GM21825 (cell line): ENCODE data around the gene ACVR1.

Experiments used
- ATAC-seq: cut with Tn5 transposase; IDR thresholded peaks from one replicate; pipeline ENCODE4 v1.9.1; 2021; ENCODE audit warnings: mild to moderate bottlenecking, moderate library complexity; ENCODE audit not compliant: unreplicated experiment

Gene ACVR1

GRCh38 chr2:157803476-157803875 lies 72.7 kb downstream of the ACVR1 start:
- ATAC-seq = no peak

GRCh38 chr2:157800838-157801495 lies 75.2 kb downstream of the ACVR1 start:
- ATAC-seq = no peak

DNA sequence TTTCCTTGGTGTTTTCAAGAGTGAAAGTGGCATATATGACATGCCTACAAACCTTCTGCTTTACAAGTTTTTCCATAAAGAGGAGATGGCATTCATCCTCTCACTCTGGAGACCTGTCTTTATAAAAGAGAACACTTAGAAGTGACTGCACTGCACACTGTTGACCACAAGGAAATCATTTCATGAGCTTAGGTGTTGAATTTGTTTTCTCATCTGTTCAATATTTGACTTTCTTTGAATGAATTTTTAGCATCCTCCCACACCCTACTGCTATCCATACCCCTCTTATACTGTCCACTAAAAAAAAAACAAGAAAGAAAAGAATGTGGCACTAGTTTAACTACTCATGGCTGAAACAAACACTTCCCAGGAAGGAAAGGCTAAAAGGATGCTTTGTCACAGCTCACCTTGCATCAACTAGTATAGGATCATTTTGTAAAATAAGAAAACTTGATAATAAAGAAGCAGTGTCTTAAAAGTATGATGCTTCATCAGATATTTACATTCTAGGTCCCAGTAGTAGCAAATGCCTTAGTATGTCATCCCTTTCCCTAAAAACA lies 83.0 kb downstream of the ACVR1 start:
- no peak for ATAC-seq

GRCh38 chr2:157792335-157793052 lies 83.6 kb downstream of the ACVR1 start:
- no peak for ATAC-seq

DNA sequence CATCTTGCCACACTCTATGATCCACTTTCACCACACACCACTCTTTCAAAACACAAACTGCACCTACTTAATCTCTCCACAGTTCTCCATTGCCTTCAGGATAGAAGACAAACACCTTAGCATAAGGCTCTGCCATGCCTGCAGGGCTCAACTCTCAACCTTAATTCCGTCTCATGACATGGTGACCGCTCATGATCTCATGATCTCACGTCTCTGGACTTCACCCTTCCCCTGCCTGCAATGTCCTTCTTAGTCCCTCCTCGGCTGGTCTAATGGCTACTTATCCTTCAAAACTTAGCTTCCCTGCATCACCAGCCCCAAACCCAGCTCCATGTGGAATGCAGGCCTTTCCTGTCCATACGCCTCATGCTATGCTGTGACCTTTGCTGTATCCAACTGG lies 85.3 kb downstream of the ACVR1 start:
- ATAC-seq = no peak

DNA sequence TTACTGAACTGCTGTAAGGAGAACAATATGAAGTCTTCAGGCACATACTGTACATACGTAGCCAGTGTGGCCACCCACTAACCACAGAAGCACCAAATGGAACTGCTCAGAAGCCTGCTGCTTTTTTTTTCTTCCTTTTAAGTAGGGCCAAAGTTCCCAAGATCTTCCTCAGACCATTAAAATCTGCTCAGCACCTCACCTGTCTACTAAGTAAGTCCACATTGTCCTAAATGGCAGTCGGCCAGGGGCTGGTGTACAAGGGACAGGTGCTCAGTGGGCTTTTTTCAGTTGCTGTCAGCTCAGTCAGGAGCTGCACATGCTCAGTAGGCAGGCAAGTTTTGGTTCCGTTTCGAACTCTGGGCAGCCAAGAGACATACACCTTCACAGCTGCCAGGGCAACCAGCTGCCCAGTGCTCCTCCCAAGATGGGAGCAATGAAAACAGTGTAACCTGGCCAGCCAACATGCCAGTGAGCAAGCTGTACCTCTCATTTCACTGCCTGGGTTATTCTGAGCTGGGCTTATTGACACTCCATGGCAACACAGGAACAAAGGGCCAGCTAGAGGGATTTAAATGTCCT lies 86.1 kb downstream of the ACVR1 start:
- no peak for ATAC-seq

- ATAC-seq = no peak
These were observed 86.9 kb downstream of the ACVR1 start for GRCh38 chr2:157789256-157789655.

GRCh38 chr2:157788201-157788600 lies 87.9 kb downstream of the ACVR1 start:
- no peak for ATAC-seq

DNA sequence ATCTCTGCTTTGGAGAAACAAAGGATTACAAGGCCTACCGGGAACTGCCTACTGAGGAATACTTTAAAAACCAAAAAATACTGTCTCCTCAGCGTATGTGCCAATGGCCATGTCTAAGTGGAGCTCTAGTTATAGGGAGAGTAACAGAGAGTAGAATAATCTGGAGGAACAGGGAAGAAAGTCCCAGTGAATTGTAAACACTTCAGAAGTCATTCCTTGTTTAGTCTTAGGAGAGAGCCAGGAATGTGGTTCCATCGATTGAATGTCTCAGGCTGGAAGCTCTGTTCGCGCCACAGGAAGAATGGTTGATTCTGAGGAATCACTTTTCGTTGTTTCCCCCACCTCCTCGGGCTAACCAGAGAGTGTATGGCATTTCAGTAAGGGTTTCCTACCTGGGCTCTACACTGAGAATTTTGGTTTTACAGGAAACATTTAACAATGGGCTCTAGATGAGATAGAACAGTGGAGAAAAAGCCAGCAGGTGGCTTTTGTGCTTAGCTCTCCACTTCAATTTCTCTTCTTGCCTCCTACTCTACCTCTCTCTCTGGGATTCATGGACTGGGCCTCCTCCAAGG lies 88.7 kb downstream of the ACVR1 start:
- ATAC-seq = no peak

DNA sequence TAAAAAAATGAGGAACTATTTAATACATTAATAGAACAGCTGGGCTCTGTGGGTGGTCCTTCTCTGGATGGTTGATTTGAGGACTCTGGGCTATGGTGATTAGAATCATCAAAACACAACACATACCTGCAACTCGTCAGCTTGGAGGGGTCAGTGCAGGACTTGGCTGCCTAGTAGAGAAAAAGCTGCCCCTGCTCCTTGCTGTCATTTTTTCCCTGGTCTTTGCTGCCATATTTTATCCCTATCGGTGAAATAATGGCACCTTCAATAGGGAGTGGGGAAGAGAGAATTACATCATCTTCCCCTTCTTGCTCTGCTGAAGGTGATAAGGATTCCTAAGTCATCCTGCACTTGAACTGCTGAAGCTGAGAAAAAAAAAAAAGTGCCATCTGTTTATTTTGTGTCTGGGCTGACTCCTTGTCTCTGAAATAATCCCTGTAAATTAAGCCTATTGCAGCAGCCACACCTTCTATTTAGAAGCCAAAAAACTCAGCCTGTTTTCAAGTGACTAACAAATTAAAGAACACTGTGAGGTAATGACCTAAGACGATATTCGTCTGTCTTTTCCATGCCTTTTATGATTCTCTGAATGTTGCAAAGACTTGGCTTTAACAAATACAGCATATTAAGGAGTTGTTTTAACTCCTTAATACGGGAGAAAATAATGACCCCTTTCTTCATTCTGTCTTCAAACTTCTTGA lies 89.3 kb downstream of the ACVR1 start:
- ATAC-seq = no peak

DNA sequence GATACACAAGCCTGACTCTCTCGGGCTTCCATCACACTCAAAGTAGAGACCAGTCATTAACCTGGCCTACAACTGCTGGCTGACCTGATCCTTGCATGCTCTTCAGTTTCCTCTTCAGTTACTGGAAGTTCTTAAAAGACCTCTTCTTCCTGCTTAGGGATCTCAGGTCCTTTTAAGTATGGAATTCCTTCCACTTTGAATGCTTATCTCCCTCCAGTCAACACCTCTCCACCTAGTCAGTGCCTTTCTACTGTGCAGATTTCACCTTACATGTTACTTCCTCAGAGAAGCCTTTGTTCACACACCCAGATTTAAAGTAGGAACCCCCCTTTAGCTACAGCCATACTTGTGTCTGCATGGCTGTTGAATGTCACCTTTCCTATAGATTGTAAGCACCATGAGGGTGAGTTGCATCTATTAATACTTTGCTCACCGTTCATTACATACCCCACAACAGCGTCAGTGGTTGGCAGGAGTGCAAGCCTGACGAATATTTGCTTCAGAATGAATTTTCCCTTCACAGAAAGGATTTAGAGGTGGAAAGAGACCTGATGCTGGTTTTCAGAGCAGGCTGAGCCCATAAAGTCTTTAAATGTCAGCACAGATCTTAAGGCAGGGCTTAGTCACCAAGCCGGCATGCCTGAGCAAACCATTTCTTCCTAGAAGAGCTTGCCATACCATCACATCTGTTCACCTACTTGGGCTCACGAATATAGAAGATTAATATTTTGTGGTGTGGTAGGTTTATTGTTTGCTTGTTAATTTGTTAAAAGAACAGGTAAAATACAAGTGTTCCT lies 90.1 kb downstream of the ACVR1 start:
- no peak for ATAC-seq

- no peak for ATAC-seq
These were observed 90.9 kb downstream of the ACVR1 start for GRCh38 chr2:157785200-157785599.

DNA sequence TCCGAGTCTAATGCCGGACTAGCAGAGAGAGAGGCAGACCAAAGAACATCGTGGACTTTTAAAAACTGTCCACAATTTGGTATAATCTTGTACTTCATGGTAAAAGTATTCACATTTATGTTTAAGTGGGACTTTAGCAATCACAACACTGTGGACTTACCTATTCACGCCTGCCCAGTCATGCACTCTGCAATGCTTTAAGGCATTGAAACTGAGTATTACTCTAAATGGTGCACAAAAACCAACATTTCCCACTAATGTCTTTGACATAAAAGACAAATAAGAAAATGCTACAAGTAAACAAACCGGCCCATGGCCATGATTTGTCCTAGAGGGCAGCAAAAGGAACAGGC lies 91.3 kb downstream of the ACVR1 start:
- no peak for ATAC-seq

DNA sequence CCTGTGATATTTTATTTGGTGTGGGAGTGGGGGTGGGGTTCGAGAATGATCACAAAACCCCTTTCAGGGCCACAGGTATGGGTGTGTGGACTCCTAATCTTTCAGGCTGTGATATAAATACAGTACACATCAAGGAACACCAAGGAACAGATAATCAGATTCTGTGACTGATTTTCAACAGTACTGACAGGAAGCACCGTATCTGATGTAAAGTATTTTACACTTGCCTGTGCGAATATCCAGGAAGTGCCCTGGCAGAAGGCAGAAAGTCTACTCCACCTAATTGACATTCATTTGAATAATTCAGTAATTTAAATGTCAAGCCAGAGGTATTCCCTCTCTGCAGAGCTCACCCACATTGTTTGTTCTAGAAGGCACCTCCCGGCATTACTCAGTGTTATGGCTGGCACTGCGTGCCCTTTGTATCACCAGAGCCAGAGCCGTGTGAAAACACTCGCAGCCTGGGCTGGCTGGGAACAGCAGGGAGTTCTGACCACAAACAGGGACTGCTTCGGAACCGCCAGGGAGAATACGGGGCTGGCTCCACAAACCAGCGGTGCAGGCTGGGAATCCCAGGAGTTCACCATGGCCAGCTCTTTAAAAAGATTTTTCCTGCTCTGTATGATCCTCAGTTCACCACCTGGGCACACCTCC lies 91.8 kb downstream of the ACVR1 start:
- ATAC-seq = no peak

GRCh38 chr2:157783245-157783644 lies 92.9 kb downstream of the ACVR1 start:
- no peak for ATAC-seq

DNA sequence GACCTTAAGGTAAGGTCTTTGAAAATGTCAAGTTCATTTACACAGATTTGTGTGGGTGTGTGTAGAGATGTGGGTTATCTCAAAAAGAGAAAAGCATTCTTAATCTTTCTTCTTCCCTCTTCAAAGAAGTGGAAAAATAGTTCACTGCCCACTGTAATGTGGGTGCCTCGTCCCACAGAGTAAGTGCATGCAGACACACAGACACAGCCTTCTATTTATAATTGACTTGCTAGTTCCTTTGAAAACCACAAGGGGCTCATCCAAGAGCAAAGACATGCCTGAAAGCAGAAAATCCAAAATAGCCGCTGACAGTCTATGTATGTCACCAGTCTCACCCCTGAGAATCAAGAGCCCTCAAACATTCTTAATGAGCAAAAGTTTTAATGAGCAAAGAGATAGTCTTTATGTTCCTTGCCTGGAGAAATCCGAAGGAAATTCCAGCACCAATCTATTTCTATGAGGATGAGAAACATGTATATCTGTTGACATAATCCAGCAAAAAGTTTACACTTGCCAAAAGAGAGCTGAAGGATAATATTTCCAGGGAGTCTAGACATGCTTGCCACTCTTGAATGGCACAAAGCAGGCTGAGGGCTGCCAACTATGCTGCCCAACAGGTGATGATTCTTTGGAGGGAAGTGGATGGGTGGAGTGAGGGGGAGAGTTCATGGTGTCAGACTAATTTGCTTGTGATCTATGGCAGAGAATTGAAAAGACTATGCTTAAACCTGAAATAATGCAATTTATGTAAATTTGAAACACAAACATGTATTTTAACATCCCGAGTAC lies 93.9 kb downstream of the ACVR1 start:
- no peak for ATAC-seq

- ATAC-seq = no peak
These were observed 95.9 kb downstream of the ACVR1 start for GRCh38 chr2:157780211-157780610.

GRCh38 chr2:157779794-157780193 lies 96.3 kb downstream of the ACVR1 start:
- ATAC-seq = no peak

DNA sequence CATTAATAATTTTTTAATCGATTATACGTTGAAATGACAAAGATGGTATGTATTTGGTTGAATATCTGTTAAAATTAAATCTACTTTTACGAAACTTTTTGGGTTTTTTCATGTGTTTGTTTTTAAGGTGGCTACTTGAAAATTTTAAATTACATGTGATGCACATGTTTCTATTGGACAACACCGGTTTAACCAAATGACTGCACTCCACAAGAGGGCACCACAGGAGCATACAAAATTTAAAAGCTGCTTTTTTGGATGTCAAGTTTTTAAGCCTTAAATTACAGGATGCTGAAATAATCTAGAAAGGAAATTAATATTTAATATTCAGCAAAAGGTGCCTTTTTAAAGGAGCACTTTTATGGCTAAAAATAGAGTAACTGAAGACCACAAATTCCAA lies 98.7 kb downstream of the ACVR1 start:
- ATAC-seq = no peak
